ENCODE data around the gene CAMTA1.
"Not testable (repeated sequence)": the region's sequence is repeated elsewhere in the genome, so short reads cannot be mapped to it uniquely, and the experiment has no call there.

The CAMTA1 gene

DNA sequence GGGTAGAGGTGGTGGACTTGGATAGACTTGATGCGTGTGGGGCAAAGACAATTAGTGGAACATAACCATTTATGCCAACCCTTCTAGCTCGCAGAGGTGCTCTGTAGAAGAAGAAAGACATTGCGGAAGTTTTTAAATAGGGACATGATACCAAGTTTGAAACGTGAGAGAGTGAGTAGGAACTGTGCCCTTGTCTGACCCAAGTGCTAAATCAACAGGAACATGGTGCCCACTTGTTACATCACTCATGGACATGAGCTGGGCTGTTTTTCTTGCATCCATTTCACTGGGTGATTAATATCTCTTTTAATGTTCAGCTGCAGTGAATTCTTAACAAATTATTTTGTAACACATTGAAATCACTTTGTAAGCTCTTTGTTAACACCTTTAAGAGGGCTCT, 577.7 kb downstream of the CAMTA1 start:
- no peak for DNase-seq

DNA sequence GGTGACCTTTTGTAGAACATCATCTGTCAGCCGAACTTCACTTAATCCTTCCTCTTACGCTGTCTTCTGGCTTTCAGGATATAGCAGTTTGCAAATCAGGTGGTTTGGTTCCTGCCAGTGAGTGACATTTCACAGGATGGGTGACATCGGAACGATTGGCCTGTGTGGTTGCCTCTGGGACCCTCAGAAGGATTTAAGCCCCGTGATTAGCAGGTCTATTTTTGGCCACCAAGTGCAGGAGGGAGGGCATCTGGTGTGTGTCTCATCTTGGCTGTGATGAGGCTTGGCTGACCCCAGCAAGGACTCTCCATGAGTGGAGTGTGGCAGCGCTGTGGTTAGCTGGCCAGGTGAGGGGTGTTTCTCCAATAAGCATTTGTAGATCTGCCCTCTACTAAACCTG, 578.2 kb downstream of the CAMTA1 start:
- no peak for DNase-seq

DNA sequence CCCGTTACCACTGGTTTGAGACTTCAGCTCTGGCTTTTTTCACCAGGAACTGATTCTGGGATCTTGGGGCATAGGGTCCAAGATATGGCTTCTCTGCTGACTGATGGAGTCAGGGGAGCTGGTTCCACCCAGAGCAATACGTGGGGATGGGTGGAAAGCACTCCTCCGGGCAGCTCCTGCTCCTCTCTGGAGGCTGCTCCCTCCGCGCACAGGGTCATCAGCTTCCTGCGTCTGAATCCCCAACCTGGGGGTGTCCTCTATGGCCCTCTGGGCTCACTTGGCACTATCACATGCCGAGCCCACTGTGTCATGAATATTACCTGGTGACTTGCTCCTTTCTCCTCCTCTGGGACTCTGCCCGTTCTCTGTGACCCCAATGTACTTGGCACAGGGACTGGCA, 580.5 kb downstream of the CAMTA1 start:
- no peak for DNase-seq

DNA sequence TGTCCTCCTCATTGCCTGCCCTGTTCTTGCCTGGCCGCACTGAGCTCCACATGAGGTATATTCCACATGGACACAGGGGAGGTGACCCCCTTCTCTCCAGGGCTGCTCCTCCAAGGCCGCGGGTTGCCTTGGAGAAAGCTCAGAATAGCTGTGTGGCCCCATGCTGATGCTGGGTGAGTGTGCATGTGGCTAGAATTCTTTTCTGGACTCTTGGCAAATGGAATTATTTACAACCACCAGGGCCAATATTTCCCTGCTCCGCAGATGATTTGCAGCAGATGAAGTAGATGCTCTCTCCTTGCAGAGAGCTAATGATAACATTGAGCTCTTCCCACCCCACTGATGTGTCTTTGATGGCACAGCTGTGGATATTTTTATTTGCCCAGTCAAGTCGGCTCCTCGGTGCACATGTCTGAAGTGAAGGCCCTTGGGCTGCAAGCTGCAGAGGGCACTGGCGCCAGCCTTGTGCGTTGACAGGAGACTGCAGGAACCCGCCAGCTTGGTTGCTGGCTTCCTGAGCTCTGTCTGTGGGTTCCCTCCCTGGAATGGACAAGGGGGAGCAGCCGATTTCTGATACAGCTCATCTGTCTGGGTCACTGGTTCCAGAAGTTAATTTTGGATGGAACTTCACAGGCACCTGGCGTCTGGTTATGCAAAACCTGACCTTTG, 581.2 kb downstream of the CAMTA1 start:
- DNase-seq: peak; percentile 39

DNA sequence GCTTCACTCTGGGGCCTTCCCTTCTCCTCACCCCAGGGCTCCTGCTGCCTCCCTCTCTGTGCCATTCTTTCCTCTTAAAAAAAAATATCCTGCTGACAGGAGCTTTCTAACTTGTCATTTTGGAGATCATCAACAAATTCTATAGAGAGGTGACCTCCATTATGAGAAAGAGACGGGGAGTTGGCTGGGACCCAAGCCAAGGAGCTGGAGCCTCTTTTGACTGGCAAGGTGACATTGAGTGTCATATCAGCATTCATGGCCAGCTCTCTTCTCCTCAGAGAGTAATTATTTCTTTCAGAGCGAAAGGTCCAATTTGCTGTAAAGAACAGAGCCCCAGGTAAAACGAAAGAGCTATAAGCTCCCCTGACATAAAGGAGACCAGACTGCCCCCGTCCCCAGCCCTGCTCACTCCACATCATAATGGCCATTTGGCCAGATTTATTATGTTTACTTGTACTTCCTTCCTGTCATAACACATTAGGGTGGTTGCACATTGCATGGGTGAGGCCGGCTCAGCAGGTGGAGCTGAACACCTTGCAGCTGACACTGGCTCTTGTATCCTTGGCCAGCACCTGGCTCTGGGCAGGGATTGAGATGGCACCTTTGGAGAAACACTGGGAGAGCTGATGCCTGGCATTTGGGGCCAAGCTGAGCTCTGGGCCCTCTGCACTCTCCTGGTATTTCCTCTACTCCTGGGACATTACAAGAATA, 581.9 kb downstream of the CAMTA1 start:
- peak; percentile 94 for DNase-seq

DNA sequence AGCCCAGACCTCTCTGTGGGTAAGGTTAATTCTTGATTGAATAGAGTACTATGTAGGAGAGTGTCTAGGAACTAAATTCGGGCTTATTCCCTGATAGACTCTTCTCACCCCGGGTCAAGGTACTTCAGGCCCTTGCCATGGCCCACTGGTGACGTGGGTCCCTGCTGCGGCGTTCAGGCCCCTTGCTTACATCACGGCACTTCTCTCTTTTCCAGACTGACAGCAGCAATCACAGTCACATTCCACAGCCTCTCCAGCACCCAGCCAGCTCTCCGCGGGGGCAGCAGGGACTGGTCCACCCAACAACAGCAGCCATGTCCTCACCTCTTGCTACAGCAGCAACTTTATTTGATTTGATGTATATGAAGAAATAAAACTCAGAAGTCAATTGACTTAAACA, 584.6 kb downstream of the CAMTA1 start:
- no peak for DNase-seq

DNA sequence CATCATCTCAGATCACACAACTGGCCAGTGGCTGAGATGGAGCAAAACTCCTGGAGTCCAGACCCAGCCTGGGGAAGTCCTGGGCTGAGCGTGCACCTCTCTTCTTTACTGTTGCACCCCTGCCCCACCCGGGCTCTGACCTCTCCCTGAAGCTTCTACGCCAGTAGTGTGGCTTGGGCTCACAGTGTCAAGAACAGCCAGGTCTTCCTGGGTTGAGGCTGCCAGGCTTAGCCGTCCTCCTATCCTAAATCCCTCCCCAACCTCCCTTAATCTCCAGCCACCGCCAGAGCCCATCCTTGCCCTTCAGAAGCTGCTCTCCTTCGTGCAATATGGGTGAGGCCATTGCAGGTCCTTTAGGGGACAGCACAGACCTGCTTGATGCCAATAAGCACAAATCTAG, 586.7 kb downstream of the CAMTA1 start:
- no peak for DNase-seq

DNA sequence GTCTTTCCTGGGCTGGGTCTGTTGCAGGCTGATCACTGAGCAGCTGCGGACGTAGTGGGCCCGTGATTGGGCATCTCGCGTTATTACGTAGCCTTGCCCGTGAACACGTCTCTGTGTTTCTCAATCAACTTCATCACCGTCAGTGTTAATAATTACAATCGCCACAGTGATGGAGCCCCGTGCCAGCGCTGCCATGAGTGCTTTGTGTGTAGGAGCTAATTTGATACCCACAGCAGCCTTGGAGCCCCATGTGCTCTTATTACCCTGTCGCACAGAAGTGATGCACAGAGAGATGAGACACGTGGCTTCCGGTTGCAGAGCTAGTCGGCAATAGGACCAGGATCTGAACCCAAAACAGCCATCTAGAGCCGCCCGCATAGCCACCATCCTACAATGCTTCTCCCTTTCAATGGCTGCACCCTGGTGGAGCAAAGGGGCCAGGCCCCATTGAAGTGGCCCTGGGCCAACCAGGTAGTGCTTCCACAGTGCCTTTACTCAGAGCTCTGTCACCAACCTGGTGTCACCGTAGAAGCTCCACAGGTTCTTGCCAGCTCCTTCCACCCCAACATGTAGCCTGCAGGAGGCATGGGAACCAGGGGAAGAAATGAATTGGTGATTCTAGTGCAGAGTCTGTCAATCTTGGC, 587.3 kb downstream of the CAMTA1 start:
- no peak for DNase-seq

DNA sequence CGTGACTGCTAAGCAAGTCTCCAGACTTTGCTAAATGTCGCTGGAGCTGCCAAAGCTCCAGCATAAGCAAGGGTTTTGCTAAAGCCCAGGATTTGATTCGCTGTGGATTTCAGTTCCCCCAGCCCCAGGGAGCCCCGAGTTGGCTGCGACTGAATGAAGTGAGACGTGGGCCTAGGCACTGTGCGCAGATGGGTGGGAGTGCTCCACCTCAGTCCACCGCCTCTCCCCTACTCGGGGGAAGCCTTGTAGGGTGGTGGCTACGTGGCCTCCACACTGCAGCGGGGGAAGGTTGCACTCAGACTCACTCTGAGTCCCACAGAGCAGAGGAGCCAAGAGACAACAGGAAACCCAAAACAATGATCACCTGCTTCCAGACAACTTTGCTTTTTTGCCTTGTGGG, 588.0 kb downstream of the CAMTA1 start:
- no peak for DNase-seq

DNA sequence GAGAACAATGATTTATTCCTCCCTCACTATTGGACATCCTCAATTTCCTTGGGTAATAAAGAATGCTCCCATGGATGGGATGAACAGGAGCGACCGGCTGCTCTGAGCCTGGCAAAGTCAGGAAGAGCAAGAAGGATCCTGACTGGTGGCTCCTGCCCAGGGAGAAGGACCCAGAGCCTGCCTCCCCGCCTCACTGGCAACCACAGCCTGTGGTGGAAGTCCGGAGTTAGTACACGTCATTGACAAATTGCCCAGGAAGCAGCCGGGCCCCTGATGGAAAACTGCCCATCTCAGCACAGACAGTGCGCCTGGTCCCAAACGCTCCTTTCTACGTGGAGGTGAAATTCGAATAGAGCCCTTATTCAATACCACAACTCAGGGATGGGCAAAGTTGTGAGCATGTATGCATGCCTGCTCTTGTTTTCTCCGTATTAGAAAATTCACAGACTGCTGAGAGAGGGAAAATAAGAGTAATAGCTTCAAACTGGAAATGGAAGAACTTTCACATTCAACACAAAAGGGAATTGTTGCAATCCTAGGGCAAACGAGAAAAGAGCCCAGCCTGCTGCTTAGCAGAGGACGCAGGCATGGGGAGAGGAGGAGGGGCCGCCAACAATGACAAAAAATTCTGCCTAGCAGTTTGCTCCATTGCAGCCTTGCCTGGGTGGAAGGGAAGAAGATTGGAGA, 588.8 kb downstream of the CAMTA1 start:
- no peak for DNase-seq

DNA sequence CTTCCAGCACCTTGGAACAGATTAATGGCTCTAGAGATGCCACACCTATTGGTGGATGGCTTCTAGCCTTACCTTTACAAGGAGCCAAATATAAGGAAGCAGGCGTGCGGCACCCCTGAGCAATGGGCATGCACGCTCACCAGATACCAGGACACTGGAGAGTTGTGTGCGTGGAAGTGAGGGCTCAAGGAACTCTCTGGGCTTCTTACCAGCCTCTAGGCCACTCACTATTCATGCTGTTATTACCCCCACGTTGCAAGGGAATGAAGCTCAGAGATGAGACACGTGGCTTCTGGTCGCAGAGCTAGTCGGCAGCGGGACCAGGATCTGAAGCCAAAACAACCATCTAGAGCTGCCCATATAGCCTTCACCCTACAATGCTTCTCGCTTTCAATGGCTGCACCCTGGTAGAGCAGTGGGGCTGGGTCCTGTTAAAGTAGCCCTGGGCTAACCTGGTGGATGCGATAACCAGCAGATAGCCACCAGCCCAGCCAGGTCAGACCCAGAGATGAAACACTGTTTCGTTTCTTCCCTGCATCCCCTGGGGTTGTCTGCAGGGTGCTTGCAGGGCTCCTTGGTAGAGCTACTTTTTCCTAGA, 589.4 kb downstream of the CAMTA1 start:
- DNase-seq: no peak

DNA sequence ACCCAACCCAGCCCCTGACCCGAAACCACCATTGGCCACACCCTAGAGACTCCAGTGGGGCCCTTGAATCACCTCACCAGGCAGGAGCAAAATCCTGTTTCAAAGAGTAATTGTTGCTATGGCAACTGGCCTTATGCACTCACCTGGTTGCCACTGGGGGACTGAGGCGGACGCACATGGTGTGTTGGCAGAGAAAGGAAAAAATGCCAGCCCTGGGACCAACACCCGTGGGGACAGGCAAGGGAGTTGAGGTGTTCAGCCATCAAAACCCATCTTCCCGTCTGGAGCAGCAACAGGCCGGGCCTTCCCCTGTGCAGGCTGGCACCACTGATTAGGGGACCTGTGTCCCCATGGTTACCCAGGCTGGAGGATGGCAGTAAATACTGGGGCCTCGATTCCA, 590.1 kb downstream of the CAMTA1 start:
- DNase-seq: no peak

DNA sequence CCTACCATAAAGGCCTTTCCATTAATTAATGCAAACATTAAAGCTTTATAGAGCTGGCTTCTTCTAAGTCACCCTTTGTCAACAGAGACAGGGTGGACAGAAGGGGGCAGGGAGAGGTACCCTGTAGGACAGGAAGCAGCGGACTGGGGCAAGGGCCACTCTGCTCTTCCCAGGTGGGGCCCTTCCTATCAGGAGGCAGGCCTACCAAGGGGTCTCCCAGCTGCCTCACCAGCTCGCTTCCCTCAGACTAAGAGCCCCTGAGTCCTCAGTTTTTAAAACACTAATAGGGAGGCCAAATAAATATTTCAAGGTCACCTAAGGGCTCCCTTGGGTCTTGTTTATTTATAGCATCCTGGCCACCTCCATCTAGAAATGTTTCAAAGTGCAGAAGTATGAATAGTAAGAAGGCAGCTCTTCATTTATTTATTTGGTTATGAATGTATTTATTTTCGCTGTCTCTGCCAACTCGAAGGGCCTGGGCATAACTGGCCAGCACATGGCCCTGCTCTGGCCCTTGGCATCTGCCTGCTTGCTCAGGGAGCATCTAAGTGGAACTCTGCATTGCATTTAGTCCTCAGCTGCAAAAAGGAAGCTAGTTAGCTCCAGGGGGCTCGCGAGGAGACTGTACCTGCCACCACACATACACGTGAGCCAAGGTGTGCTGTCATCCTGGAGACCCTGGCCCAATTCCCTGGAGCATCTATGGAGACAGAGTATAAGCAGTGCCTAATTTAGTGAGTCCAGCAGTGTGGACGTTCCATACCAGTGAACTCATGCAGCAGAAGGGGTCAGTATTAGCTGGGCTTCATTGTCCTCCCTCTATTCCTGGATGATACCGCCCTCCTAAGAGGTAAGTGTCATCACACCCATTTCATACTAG, 590.8 kb downstream of the CAMTA1 start:
- DNase-seq: no peak

DNA sequence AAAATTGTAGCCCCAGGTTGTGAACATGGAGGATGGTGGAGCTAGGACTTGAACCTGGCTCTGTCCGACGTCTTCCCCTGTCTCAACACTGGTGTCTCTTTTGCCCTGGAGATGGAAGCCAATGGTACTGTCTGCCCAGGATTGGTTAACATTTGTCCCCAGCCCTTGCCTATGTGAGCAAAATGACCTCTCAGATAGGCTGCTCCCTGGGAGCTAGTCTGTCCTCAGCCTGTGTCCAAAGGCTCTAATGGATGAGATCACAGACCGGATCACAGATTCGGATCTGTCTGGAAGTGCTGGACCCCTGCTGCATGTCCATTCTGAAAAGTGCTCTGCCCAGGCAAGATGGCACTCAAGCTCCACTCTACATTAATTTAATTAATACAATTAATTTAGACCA, 591.4 kb downstream of the CAMTA1 start:
- no peak for DNase-seq

DNA sequence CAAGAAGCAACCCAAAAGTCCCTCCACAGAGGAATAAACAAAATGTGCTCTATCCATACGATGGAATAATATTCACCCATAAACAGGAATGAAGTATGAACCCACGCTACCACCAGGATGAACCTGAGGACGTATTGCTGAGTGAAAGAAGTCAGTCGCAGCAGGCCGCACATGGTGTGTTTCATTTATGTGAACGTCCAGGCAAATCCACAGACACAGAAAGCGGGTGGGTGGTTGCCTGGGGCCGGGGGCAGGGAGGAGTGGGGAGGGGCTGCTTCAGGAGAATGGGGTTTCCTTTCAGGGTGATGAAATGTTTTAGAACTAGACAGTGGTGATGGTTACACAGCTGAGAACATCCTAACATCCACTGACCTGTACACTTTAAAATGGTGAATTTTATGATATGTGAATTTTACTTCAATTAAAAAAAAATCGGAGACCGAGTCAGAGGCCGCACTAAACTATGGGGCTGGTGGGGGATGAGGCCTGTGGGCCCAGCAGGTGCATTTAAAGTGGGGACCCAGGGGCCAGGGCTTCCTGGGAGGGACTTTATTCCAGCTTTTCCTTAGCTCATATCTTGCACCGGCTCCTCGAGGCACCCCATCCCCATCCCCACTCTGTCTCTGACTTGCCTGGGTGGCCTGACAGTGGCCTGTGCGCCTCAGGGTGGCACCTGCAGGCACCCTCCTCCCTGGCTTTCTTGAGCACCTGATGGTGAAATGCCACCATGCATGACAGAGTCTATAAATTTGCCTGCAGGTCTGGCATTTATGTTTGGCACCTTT, 593.3 kb downstream of the CAMTA1 start:
- no peak for DNase-seq

DNA sequence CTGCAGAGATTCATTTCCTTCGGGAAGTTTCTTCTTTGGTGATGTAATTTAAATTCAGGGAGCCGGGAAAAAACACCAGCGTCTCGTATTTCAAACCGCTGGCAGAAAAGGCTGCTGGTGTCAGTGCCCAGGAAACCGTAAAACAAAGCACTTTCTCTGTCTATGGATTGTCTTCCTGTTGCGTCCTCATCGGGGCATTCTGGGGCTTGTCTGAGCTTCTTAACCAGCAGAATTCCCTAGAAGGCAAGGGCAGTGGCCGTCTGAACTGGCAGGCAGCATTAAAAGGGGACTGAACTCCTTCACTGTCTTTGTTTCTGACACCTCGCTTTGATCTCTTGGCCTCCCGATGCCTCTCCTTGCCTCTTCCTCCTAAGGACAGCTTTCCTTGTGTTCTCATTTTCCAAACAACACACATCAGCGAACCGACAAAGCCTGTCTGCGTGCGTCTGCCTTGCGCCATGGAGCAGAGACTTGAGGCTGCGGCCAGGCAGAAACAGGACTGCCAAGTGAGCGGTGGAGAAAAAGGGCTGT, 594.3 kb downstream of the CAMTA1 start:
- DNase-seq: peak; percentile 43

DNA sequence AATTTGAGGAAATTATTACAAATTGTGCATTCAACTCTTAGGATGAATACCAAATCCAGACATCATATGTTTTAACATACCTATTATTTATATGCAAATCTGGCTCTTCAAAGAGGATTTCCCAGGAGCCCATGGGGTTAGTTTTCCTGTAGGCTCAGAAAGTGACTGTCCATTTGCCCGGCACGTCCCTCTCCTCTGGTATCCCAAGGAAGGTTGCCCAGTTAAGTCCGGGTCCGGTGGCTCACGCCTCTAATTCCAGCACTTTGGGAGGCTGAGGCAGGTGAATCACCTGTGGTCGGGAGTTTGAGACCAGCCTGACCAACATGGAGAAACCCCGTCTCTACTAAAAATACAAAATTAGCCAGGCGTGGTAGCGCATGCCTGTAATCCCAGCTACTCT, 594.8 kb downstream of the CAMTA1 start:
- DNase-seq: not testable (repeated sequence)

DNA sequence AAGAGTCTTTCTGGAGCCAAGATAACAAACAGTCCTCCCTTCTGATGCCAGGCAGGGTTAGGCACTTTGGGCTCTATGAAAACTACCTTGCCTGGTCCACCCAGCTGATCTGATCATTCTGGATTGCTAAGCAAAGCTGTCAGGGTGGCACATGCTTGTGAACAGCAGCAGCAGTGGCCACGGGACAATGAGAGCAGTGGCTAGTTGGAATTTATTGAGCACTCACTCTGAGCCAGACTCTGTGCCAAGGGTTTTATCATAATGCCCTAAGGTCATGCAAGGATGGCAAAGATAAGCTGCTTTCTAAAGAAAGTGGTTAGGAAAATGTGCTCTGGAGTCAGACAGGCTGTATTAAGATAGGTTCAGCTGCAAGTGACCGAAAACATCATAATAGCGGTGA, 595.5 kb downstream of the CAMTA1 start:
- no peak for DNase-seq

DNA sequence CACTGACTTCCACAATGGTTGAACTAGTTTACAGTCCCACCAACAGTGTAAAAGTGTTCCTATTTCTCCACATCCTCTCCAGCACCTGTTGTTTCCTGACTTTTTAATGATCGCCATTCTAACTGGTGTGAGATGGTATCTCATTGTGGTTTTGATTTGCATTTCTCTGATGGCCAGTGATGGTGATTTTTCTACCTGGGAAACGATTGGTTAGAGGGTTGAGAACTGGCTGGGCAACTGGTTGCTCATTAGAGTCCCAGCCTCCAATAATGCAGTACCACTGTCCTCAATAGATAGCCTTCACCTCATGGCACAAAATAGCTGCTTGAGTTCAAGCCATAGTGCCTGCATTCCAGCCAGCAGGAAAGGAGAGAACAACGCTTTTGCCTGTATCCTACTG, 596.5 kb downstream of the CAMTA1 start:
- DNase-seq: not testable (repeated sequence)

DNA sequence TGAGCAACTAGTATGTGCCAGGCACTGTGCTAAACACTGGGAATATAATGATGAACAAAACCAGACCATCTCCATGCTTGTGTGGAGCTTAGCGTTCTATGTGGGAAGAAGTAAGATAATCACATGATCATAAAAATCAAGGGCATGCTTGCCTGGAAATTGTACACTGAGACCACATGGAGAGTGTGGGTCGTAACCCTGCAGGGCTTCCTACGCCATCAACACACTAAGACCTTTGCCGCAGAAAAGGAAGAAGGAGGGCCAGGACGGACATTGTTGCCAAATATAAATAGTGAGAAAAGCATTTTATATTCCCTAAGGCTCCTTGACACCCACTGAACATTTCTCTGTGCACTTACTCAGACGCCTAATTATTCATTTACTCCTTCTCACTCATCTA, 597.7 kb downstream of the CAMTA1 start:
- DNase-seq: no peak

All from NCI-H1105 treated with DMSO at 0.1 percent for 48 hours (cell line).